ENCODE data around the gene SYCE1.

The SYCE1 gene

DNA sequence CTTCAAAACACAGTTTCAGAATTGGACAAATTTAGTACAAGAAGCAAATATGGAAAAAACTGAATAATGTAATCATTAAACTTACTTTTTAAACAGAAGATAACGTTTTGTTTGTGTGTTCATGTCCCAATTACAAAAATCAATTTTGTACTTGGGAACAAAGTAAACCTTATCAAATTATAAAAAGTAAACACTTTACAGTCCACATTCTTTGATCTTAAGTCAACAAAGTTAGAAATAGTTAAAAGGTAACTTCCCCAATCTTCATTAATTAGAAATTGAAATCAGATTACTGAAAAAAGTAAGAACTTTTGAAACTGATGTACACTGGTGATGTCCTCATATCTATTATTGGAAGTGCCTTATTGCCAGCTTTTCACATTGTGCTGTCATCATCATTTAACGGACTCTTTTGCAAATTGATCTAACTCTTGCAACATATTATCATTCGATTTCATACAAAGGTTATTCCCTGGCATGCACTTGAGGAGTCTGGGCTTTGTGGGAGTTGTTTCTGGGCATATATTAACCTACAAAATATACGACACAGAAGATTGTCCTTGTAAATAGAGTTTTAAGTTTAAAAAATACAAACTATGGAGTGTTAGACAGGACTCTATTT, 53.4 kb downstream of the SYCE1 start:
- DNase-seq (ENCODE audit: low spot score) = no peak

DNA sequence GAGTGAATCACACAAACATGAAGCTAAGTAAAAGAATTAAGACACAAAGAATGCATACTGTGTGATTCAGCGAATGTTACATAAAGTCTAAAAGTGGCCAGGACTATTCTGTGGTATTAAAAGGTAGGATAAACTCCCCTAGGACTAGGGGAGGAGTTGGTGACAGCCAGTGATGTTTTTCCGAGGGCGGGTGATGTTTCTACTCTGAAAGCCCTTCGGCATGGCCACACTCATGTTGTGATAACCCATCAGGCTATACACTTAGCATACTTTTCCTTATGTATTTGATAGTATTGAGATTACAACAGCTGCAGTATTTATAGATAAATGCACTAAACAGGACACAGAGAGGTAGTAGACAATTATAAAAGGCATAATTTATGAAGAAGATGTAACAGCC, 54.0 kb downstream of the SYCE1 start:
- DNase-seq (ENCODE audit: low spot score) = no peak

DNA sequence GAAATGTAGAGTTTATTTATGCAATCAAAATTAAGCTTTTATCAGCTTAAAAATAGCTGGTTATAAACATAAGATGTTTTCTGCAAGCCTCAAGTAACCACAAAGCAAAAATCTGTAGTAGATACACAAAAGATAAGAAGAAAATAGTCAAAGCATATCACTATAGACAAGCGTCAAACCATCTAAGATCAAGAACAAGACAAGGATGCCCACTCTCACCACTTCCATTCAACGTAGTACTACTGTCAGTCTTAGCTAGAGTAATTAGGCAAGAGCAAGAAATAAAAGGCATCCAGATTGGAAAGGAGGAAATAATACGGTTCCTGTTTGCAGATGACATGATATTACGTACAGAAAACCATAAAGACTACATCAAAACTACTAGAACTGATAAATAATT, 55.7 kb downstream of the SYCE1 start:
- DNase-seq (ENCODE audit: low spot score) = no peak
